HEK293T (cell line): Measurements from ENCODE around the gene TIMM44.

Experiments used
- FOXA1 ChIP-seq: fragments of 450-650 bp; IDR thresholded peaks from 2 replicates; pipeline ENCODE4 v1.6.1; 2016; ENCODE audit warnings: mild to moderate bottlenecking
- FOXM1 ChIP-seq: fragments of 450-650 bp; IDR thresholded peaks from 2 replicates; pipeline ENCODE4 v1.6.1; 2017; ENCODE audit warnings: mild to moderate bottlenecking, borderline replicate concordance
- NFRKB ChIP-seq: fragments of 450-650 bp; IDR thresholded peaks from 2 replicates; pipeline ENCODE4 v1.6.1; 2016; ENCODE audit warnings: mild to moderate bottlenecking, moderate library complexity
- SUZ12 ChIP-seq: fragments of 450-650 bp; IDR thresholded peaks from 2 replicates; pipeline ENCODE4 v1.6.1; 2016; ENCODE audit warnings: mild to moderate bottlenecking
- TF ChIP-seq, protein P1 (sequence below): fragments of 450-650 bp; IDR thresholded peaks from 2 replicates; pipeline ENCODE4 v1.6.1; 2016

DNA sequence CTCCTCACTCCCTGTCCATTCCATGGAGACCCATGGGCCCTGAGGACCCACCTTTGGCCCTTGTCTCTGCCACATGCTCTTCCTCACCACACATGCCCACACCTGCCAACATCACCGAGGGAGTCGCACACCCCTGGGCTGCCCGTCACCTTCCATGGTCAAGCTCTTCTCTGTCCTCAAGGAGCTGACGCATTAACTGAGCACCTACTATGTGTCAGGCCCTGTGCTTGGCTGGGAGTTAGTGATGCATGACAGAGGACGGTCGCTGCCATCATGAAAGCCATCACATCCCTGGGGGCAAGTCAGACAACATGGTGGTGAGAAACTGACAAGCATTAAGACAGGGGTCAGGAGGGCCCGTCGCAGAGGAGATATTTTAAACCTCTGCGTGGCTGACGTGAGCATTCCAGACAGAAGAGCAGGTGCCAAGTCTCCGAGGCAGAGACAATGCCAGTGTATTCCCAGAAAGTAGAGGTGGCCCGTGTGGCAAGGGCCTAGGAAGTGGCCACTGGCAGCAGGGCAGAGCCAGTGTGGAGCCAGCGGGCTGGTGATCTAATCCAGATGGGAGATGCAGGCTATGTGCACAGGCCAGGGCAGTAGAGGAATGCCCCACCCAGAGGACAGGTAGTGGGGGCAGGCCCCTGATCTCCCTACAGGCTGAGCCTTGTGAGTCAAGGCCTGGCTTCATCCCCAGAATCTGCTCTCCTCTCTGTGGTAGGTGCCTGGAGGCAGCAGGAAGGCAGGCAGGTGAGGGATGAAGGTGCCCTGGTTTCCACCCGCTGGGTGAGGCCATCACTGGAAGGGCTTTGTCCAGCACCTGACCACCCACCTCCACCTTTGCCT is 40.8 kb upstream of the TIMM44 start:
- no peak for TF ChIP-seq SUZ12
- TF ChIP-seq FOXM1, result no peak
- no peak for TF ChIP-seq NFRKB
- TF ChIP-seq, protein P1, sequence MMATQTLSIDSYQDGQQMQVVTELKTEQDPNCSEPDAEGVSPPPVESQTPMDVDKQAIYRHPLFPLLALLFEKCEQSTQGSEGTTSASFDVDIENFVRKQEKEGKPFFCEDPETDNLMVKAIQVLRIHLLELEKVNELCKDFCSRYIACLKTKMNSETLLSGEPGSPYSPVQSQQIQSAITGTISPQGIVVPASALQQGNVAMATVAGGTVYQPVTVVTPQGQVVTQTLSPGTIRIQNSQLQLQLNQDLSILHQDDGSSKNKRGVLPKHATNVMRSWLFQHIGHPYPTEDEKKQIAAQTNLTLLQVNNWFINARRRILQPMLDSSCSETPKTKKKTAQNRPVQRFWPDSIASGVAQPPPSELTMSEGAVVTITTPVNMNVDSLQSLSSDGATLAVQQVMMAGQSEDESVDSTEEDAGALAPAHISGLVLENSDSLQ, result no peak
- TF ChIP-seq FOXA1, result no peak
